Measurements from ENCODE around the gene OXSM.

The OXSM gene

DNA sequence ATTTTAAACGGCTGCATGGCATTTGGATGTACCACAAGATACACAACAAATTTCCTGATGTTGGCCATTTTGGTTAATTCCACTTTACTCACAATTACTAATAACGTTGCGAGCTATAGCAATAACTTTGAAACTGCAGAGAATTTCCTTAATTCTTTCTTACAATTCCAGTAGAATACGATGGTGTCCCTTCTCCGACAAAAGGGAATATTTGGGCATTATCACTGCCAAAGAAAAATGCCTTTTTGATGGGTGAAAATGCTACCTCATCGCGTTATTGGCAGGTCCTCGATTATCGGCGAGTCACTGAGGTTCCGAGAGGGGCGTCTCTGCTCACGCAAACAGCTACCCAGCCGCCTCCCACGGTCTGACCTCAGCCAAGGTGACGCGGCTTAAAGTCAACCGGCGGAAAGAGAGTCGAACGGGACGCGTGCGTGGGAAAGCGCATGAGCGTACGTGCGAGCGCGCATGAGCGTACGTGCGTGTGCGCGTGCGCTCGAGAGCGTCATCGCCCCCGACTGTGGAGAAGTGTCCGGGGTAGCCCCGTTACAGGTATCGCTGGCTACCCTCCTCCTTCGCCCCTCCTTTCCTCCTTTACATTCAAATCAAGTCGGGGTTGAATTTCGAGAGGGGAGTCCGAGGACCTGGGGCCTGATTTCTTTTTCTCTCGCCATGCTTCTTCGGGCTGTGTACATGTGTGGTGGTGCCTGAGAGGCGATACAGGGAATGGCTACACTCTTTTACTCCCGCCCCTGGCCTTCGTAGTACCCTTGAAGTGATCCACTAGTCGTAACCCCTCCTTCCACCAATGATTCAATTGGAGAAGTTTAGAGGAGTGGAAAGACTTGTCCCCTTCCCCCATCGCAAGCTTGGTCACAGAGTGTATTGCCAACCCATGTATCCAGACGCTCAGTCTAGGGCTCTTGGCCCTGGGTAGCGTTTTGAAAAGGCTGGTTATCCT, at the start of gene OXSM:
Gene OXSM, plus strand, starts transcription at position 495 of the 961 bp plus-strand sequence. CDS start 931 bp downstream, outside the sequence.
- DNase-seq: peak; percentile 84 to 85

DNA sequence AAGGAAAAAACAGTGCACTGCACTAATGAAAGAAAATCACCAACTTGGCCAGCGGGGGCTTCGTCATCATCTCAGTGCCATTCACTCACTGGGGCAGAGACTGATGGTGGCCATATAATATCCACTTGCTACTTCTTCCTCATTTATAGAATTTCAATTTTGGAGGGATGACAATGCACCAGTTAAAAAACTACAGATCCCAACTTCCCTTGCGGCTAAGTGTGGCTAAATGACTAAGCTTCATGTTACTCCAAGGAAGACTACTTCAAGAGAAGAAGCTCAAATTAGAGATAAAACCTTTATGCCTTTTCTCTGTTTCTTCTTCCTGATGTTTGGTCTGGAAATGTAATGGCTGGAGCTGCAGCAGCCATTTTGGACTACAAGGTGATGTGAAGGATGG, 45.4 kb upstream of the OXSM start:
- no peak for DNase-seq

DNA sequence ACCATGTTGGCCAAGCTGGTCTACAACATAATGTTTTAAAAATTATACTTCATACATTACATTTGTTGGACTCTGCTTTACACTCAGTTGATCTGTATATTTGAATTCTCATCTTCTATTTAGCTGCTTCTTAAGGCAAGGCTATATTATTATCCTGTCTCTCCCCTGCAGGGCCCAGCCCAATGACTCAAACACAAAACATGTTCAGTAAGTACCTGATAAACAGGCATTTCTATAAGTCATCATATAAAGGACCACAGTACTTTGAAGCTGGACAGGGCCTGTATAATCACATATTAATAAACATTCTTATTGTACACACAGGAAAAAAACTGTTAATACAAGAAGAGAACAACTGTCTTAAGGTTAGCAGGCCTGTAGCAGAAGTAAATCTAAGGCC, 42.9 kb upstream of the OXSM start:
- DNase-seq: no peak

DNA sequence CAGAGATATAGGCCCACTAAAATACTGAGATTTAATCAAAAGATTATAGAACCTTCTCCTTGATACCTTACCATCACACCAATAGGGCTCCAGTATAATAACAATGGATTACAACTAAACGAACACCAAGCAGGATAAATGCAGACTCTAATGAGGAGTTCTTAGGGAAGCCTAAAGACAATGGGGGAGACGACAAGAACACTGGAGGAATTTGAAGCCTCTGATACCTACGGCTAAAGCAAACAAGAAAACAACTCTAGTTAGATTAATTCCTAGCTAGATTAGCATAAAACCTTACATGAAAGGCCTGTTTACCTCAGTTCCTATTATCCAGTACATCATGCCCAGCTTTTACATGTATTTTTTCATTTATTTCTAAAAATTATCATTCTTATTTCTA, 41.7 kb upstream of the OXSM start:
- DNase-seq: no peak

DNA sequence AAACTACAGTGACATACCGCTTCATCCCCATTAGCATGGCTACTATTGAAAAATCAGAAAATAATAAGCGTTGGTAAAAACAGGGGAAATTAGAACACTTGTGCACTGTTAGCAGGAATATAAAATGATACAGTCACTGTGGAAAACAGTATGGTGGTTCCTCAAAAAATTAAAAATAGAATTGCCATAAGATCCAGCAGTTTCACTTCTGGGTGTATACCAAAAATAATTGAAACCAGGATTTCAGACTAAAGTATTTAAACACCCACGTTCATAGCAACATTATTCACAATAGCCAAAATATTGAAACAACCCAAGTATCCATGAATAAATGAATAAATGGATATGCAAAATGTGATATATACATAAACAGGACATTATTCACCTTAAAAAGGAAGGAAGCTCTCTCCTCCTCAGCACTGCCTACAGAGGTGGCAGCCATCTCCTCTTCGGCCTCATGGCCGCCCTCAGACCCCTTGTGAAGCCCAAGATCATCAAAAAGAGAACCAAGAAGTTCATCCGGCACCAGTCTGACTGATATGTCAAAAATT, 40.8 kb upstream of the OXSM start:
- DNase-seq: no peak

DNA sequence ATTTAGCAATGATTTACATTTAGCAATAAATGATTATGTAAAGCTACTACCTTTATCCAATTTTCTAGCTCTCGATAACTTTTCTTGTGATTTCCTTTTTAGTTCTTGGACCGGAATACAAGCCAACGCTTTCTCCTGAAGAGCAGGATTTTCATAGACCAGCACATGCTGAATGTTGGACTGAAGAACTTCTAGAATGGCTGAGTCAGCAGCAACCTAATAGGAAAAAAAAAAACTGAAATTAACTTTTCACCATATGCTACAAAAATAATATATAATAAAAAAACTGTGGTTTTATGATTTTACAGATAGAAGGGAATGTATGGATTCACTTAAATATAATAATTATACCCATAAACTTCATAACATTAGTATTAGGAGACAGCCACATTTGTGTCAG, 38.8 kb upstream of the OXSM start:
- no peak for DNase-seq

DNA sequence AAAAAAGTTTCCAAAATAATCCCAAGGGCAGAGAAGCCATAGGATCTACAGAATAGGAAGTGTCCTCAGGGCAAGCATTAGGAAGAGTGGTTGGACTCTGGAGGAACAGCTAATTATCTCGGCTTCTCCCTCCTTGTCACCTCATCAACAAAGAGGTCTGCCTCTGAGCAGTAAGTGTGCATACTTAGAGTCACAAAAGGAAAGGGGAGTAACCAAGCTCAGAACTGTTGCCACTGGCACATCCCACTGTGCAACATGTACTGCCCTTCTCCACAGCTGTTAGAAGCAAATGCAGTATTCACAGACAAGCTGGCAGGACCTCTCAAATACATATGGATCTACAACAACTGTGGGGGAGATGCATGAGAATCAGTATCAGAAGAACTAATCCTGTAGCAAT, 38.2 kb upstream of the OXSM start:
- DNase-seq: no peak

DNA sequence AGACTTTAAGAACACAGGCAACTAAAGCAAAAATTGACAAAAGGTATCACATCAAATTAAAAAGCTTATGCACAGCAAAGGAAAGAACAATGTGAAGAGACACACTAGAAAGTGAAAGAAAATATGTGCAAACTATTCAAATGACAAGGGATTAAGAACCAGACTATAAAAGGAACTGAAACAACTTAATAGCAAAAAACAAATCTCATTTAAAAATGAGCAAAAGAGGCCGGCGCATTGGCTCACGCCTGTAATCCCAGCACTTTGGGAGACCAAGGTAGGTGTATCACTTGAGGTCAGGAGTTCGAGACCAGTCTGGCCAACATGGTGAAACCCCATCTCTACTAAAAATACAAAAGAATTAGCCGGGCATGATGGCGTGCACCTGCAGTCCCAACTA, 21.0 kb upstream of the OXSM start:
- no peak for DNase-seq

DNA sequence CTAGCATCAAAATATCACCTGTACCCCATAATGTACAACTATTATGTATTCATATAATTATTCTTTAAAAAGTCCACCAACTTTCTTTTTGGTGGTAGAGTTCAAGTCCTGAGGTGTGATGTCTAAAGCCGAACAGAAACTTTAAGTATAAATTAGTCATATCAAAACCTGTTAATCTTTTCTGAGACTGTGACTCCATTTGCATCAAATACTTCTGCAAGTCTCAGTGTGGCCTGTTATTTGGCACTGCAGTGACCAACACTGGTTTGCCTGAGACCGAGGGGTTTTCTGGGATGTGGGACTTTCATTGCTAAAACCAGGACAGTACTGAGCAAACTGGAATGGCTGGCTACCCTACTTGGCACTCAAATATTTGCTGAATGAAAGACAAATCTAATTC, 14.0 kb upstream of the OXSM start:
- DNase-seq: no peak

DNA sequence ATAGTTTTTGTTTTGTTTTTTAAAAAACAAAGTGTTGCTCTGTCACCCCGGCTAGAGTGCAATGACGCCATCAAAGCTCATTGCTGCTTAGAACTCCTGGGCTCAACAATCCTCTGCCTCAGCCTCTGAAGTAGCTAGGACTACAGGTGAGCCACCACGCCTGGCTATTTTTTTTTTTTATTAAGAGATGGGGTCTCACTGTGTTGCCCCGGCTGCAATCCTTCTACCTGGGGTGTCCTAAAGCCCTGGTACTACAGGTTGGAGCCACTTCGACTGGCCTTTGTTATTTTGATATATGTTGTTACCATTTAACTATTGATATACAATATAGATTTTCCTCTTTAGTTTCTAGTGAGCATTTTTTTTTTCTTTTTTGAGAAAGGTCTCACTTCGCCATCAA, 9.3 kb upstream of the OXSM start:
- DNase-seq: no peak

DNA sequence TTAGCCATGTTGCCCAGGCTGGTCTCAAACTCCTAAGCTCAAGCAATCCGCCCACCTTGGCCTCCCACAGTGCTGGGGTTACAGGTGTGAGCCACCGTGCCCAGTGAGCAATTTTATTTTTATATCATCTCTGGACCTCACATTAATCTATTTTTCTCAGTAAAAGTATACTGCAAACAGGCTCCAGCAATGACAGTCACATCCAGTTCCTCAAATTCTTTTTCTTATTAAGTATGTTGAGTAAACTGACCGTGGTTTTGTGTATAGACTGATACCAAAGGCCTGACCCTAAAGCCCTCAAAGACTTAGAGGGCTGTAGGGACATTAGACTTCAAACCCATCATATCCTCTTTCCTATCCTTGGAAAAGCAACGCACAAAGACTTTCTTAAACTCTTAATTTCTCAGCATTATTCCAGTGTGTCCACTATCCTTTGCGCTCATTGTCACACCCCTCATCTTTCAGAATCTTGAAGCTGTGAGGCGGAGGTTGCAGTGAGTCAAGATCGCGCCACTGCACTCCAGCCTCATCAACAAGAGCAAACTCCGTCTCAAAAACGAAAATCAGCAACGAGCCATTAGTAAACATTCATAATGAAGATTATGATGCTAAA, 8.6 kb upstream of the OXSM start:
- DNase-seq: no peak

DNA sequence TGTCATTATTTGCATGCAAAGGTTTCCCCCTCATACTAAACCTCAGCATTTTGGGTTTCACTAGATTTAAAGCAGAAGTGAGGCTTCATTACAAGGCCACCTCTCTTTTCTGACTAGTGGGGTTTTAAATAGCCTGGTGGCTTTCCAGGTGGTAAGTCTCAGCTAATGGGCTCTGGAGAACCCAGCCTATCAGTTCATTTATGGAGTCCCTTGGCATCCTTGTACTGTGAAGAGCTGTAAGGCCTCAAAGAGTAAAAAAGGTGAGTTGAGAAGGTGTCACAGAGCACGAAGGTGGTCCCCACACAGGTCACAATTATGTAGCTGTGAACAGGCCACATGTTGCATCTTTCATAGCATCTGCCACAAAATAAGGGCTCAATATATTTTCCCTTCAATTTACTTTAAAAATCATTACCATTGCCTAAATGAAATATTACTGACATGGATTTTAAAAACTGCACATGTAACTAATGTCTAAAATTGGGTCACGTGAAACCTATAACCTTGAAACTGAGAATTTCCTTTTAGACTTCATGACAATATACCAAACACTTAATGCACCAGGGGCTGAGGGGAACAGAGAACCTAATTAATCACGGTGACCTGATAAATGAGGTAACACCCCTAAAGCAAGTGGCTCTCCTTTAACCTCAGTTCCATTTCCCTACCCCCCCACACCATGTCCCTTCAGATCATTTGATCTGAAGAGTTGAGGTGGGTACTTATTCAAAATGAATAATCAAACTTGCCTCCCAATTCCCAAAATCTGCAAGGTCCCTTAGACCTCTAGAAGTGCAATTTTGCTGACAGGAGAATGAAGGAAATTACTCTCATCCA, 7.9 kb upstream of the OXSM start:
- DNase-seq: no peak

DNA sequence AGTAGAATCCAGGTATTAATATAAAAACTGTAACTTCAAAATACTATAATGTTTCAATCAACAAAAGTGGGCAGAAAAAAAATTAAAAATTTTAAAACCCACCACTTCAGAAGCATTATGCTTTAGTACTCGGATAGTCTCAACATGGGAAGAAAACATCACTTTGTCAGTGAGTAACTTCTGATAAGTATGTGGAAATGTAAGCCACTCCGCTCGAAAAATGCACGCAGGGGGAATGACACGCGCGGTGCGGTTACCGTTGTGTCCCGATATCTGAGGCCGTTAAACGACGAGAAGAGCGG, 7.3 kb upstream of the OXSM start:
- no peak for DNase-seq

DNA sequence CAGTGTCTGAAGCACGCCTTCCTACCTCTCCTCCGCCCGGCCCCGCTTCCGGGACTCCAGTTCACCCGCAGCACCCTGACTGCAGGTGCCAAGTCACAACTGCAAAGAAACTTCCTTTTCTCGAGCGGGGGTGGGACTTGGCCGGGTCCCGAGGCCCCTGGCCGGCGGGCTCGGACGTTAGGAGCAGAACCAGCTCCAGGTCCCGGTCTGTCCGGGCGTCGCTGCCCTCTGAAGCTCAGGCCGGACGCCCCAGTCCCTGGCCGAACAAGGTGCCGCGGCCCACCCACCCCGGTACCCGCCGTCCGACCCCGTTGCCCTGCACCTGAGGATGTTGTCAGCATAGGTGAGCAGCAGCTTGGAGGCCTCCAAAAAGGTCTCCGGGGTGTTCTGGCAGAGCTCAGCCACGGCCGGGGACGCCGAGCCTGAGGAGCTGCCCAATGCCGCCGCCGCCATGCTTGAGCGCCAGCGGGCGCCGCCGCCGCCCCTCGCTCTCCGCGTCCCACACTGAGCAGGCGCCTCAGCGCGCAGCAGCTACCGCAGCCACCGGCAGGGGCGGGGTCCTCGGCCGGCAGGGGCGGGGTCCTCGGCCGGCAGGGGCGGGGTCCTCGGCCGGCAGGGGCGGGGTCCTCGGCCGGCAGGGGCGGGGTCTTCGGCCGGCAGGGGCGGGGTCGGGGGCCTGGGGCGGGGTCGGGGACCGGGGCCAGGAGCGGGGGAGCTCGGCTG, 6.8 kb upstream of the OXSM start, which contains the start of gene NGLY1:
Gene NGLY1, minus strand, starts transcription at position 506 of the 723 bp plus-strand sequence. Its CDS starts 53 bp downstream, at position 453.
- peak; percentile 74 to 81 for DNase-seq

DNA sequence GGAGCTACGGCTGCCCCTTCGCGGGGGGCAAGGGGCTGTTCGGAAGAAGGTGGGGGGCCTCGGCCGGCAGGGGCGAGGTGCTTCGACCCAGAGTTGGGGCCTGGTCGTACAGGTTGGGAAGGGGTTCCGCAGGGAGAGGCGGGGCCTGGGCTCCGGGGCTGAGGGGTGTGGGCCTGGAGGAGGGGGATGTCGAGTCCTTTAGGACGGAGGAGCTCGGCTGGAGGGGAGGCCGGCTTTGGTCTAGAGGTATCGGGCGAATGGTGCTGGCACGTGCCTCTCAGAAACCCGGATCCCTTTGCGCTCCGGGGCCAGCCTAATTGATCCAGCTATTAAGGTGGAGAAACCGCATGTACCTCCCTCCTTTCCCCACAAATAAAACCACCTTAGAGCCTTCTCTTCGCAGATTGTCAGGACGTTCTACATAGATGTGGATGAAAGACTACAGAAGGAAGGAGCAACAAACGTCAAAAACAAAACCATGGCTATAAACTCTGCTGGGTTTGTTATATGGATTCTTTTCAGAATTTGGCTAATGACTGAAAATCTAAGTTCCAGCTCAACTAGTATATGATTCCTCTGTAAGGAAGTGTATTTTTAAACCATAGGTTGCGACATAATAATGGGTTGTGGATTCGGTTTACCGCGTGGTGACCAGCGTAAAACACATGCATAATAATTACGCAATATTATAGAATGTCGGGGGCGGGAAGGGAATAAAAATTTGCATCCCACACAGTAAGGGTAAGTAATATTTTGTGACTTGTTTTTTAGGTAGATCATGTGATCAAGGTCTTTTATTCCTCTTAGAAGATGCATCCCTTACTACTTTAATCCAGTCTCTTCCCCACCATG, 6.0 kb upstream of the OXSM start:
- DNase-seq: no peak

DNA sequence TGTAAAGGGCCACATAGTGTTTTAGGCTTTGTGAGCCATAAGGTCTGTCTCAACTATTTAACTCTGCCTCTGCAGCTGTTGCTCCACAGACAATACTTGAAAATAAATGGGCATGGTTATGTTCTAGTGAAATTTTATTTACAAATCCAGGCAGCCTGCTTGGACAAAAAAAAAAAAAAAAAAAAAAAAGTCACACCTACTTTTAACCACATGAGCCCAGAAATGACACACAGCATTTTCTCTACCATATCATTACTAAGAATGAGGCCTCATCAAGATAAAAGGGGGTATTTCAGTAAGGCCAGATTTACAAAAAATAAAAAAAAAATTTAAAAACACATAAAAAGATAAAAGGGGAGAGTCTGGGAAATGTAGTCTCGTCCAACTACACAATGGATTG, 4.9 kb upstream of the OXSM start:
- DNase-seq: no peak

DNA sequence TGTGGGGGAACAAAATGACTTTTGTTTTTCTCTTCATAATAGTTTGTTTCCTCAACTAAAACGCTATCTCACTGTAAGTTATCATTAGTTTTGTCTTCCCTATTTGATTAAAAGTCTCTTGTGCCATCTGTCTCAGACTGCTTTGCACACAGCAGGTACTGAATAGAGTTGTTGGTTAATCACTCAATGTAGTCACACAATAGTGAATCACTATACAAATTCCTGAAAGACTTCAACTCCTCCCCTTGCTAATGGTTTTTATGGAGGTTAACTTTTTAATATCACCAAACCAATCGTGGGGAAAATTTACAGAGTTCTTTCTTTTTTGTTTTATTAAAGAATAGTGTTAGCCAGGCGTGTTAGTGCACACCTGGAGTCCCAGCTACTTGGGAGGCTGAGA, 4.1 kb upstream of the OXSM start:
- DNase-seq: no peak

DNA sequence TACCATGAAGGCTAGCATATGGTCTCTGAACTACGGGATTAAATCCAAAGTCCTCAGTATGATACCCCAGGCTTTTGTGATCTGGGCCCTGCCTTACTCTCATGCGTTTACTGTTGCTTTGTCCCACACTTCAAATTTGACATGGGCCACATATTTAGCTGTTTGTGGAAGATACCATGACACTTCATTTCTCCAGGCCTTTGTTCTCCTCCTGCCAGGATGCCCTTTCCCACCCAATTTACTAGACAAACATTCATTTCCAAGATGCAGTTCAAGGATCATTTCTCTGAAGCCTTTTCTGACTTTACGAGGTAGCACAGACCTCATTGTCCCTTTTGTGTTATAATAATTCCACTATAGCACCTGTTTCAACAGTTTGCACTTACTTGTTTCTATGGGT, 2.2 kb upstream of the OXSM start:
- no peak for DNase-seq

DNA sequence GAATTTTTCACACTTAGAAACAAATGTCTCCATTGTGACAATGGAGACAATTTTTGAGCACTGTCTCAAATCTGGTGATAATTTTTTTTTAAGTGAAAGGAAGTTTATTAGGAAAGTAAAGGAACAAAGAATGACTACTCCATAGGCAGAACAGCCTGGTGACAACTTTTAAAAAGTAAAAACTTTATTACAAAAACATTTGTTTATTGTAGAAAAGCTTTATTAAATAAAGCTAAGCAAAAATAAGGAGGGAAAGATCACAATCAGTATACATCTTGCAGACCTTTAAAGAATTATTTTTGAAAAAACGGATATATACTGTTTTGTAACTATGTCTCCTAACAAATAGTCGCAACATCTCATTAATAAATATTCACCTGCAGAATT, 688 bp upstream of the OXSM start:
- DNase-seq: no peak

DNA sequence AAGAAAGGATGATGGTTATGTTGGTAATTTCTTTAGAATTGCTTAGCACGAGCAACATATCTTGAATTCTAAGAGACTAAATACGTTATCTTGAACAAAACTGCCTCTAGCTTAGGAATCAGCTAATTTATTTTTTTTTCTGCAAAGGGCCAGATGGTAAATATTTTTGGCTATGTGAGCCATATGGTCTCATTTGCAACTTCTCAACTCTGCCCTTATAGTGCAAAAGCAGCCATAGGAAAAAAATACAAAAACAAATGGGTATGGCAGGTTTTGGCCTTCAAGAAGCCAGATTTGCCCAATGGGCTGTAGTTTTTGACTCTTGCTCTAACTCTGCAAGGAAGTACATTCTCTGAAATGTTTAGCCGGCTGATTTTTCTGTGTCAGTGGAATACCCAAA, 11.9 kb downstream of the OXSM start:
- DNase-seq: no peak

DNA sequence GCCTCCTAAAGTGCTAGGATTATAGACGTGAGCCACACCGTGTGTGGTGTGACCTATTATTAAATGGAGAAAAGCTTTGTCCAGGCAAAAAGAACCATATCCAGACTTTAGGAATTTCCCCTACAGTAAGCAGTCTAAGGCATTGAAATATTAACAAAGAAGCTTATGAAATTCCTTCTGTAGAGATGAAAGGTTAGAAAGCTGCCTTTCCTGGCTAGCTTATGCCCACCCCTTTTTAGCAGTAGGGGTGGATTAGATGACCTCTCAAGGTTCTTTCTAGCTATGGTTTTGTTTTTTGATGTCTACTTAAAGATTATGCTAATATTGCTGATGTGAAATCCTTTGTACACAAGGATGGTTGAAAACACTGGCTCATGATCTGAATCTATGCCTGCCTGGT, 13.9 kb downstream of the OXSM start:
- DNase-seq: no peak

DNA sequence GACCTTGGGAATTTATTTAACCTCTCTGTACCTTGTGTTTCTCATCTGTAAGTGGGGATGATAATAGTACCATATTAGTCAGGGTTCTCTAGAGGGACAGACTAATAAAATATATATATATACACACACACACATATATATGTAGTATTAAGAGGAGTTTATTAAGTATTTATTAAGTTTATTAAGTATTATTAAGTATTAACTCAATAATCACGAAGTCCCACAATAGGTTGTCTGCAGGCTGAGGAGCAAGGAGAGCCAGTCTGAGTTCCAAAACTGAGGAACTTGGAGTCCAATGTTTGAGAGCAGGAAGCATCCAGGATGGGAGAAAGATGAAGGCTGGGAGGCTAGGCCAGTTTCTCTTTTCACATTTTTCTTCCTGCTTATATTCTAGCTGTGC, 14.8 kb downstream of the OXSM start:
- DNase-seq: no peak
